SK-N-SH treated with all-trans-retinoic acid at 6 μM for 48 hours (cell line): ENCODE data around the gene TMEM119.

Experiments used
- GLIS3 ChIP-seq: fragments of 250-450 bp; sonication (Bioruptor Pico); IDR thresholded peaks from 2 replicates; pipeline ENCODE4 v1.5.0; 2020; ENCODE audit warnings: mild to moderate bottlenecking, moderate library complexity
- TSHZ2 ChIP-seq: fragments of 250-450 bp; sonication (Bioruptor Pico); IDR thresholded peaks from 2 replicates; pipeline ENCODE4 v1.5.0; 2020; ENCODE audit warnings: mild to moderate bottlenecking, moderate library complexity
- ZFP3 ChIP-seq: fragments of 250-450 bp; sonication (Bioruptor Pico); IDR thresholded peaks from 2 replicates; pipeline ENCODE4 v1.5.0; 2020; ENCODE audit warnings: mild to moderate bottlenecking, moderate library complexity
- ZFP30 ChIP-seq: fragments of 450-650 bp; formaldehyde crosslinking; IDR thresholded peaks from 2 replicates; pipeline ENCODE4 v1.5.0; 2022; ENCODE audit warnings: mild to moderate bottlenecking, moderate library complexity
- ZNF565 ChIP-seq: fragments of 450-650 bp; formaldehyde crosslinking; conservative IDR thresholded peaks from 2 replicates; pipeline ENCODE4 v1.5.0; 2020; ENCODE audit warnings: low read depth, mild to moderate bottlenecking, moderate library complexity
- TF ChIP-seq, protein P1 (sequence below): fragments of 250-450 bp; sonication (Bioruptor Pico); IDR thresholded peaks from 2 replicates; pipeline ENCODE4 v1.8.0; 2020; ENCODE audit warnings: mild to moderate bottlenecking, moderate library complexity, borderline replicate concordance

GRCh38 chr12:108635997-108636808, 38.3 kb upstream of the TMEM119 start:
- no peak for TF ChIP-seq ZNF565 (CRISPR knock-in tag)
- TF ChIP-seq GLIS3 = no peak
- TF ChIP-seq TSHZ2 (CRISPR knock-in tag) = no peak
- TF ChIP-seq, protein P1, sequence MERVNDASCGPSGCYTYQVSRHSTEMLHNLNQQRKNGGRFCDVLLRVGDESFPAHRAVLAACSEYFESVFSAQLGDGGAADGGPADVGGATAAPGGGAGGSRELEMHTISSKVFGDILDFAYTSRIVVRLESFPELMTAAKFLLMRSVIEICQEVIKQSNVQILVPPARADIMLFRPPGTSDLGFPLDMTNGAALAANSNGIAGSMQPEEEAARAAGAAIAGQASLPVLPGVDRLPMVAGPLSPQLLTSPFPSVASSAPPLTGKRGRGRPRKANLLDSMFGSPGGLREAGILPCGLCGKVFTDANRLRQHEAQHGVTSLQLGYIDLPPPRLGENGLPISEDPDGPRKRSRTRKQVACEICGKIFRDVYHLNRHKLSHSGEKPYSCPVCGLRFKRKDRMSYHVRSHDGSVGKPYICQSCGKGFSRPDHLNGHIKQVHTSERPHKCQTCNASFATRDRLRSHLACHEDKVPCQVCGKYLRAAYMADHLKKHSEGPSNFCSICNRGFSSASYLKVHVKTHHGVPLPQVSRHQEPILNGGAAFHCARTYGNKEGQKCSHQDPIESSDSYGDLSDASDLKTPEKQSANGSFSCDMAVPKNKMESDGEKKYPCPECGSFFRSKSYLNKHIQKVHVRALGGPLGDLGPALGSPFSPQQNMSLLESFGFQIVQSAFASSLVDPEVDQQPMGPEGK (CRISPR knock-in tag) = no peak
- no peak for TF ChIP-seq ZFP30
- TF ChIP-seq ZFP3 = no peak
